HepG2 (cell line): ENCODE measurements around the gene SLC35B2. TPM values are rescaled to one million over a fixed set of nuclear protein-coding genes. Genes with fewer than 3 reads are reported as not detected.

Experiments
- ATAC-seq: fragments of 200-7000 bp; cut with Tn5 transposase; 3 replicates; pipeline ENCODE4 v1.9.1; 2020; ENCODE audit warnings: mild to moderate bottlenecking, moderate library complexity
- BruUV-seq: library from RNA; stranded (reverse); fragments of 400-500 nt; replicated peaks from 2 replicates; lab custom pipeline; 2021; lab: Mats Ljungman, UMichigan
- CTCF ChIA-PET: fragments of 300-600 bp; formaldehyde crosslinking; extraction: SDS; loops from one replicate; lab custom pipeline; 2021; ENCODE audit warnings: low total read pairs, inconsistent platforms, low intra/inter-chr PET ratio; lab: Yijun Ruan, JAX
- POLR2A ChIA-PET: fragments of 350-600 bp; sonication (Branson Sonifier 250); formaldehyde crosslinking; loops from one replicate; lab custom pipeline; 2020; ENCODE audit warnings: antibody characterized with exemption, inconsistent platforms; lab: Yijun Ruan, JAX
- DNase-seq: peaks from one replicate; pipeline ENCODE4 v3.0.0-alpha.2; 2015; ENCODE audit warnings: low spot score
- FAIRE-seq: peaks from 3 replicates; lab custom pipeline; 2011; peaks lifted over from hg19 to GRCh38; lab: Jason Lieb, UNC
- H2AFZ ChIP-seq: one replicate; pipeline ENCODE4 v1.6.1; 2011; ENCODE audit warnings: low read length, inconsistent platforms
- H3K27ac ChIP-seq: fragments of 300-600 bp; 3 replicates; pipeline ENCODE4 v1.8.0; 2011; ENCODE audit warnings: mixed run types, mild to moderate bottlenecking, mixed read lengths, low read length, inconsistent platforms; ENCODE audit not compliant: insufficient read depth; ENCODE audit errors: extremely low read length
- H3K27me3 ChIP-seq, 2 experiments: fragments of 200-600 bp in 1 of 2; 2 replicates in 1 of 2; 3 replicates in 1 of 2; pipeline versions ENCODE4 v1.6.0 to v1.8.0; 2011; ENCODE audit warnings: low read length in 2 of 2, mild to moderate bottlenecking in 2 of 2, moderate library complexity in 2 of 2, inconsistent platforms in 1 of 2; ENCODE audit not compliant: insufficient read depth in 2 of 2, control insufficient read depth in 1 of 2
- H3K36me3 ChIP-seq, 2 experiments: fragments of 200-600 bp in 1 of 2; replicated peaks in 1 of 2; 2 replicates in 1 of 2; 3 replicates in 1 of 2; pipeline versions ENCODE4 v1.5.1 to v1.8.0; 2011; ENCODE audit warnings: low read length in 2 of 2, inconsistent platforms in 1 of 2; ENCODE audit not compliant: insufficient read depth in 2 of 2, control insufficient read depth in 1 of 2
- H3K4me1 ChIP-seq: 2 replicates; pipeline ENCODE4 v1.5.1; 2012; ENCODE audit warnings: low read length, inconsistent platforms; ENCODE audit not compliant: insufficient read depth
- H3K4me2 ChIP-seq: 2 replicates; pipeline ENCODE4 v1.6.0; 2011; ENCODE audit warnings: low read depth, low read length, inconsistent platforms
- H3K4me3 ChIP-seq, 3 experiments: fragments of 200-600 bp in 1 of 3; sonication (generic), shearing (Covaris generic) in 1 of 3; replicated peaks in 1 of 3; 2 replicates each; pipeline ENCODE4 v1.5.1; 2011 to 2016; ENCODE audit warnings: low read length in 3 of 3, inconsistent platforms in 2 of 3, low read depth in 2 of 3, mild to moderate bottlenecking in 2 of 3, control low read depth in 1 of 3, mixed read lengths in 1 of 3; ENCODE audit not compliant: insufficient read depth in 1 of 3
- H3K79me2 ChIP-seq: one replicate; pipeline ENCODE4 v1.6.1; 2011; ENCODE audit warnings: low read length, inconsistent platforms; ENCODE audit not compliant: insufficient read depth
- H3K9ac ChIP-seq: 2 replicates; pipeline ENCODE4 v1.6.0; 2011; ENCODE audit warnings: mild to moderate bottlenecking, low read depth, low read length, inconsistent platforms; ENCODE audit not compliant: insufficient read depth
- H3K9me3 ChIP-seq: 2 replicates; pipeline ENCODE4 v1.5.1; 2012; ENCODE audit warnings: mild to moderate bottlenecking, low read length
- H4K20me1 ChIP-seq: 2 replicates; pipeline ENCODE4 v1.6.0; 2011; ENCODE audit warnings: inconsistent platforms, mild to moderate bottlenecking, low read length, moderate library complexity; ENCODE audit not compliant: insufficient read depth
- BCLAF1 ChIP-seq: fragments of 450-650 bp; IDR thresholded peaks from 2 replicates; pipeline ENCODE4 v1.6.1; 2017; ENCODE audit warnings: mild to moderate bottlenecking
- KDM4B ChIP-seq: sonication (generic); formaldehyde crosslinking; IDR thresholded peaks from 2 replicates; pipeline ENCODE4 v1.4.0; 2020; ENCODE audit warnings: missing genetic modification reagents
- KLF13 ChIP-seq: sonication (generic); formaldehyde crosslinking; IDR thresholded peaks from 2 replicates; pipeline ENCODE4 v1.4.0; 2020; ENCODE audit warnings: mild to moderate bottlenecking, missing genetic modification reagents
- PCBP2 ChIP-seq: fragments of 200-400 bp; formaldehyde crosslinking; optimal IDR thresholded peaks from 2 replicates; pipeline ENCODE3; 2018; ENCODE audit warnings: low read length, low read depth; ENCODE audit not compliant: poor library complexity, severe bottlenecking
- RAD51 ChIP-seq: fragments of 450-650 bp; IDR thresholded peaks from 2 replicates; pipeline ENCODE4 v1.6.1; 2016; ENCODE audit warnings: borderline replicate concordance
- RFX5 ChIP-seq: IDR thresholded peaks from 2 replicates; pipeline ENCODE4 v1.6.1; 2011; ENCODE audit warnings: low read depth, low read length, improper control_type of control experiment
- TOPORS ChIP-seq: sonication (generic); formaldehyde crosslinking; IDR thresholded peaks from 2 replicates; pipeline ENCODE4 v1.8.0; 2023; ENCODE audit warnings: mild to moderate bottlenecking, missing genetic modification reagents
- ZNF432 ChIP-seq: sonication (generic); formaldehyde crosslinking; IDR thresholded peaks from 2 replicates; pipeline ENCODE4 v1.5.0; 2020; ENCODE audit warnings: missing genetic modification reagents, mild to moderate bottlenecking, borderline replicate concordance
- ZNF451 ChIP-seq: sonication (generic); formaldehyde crosslinking; IDR thresholded peaks from 2 replicates; pipeline ENCODE4 v1.5.0; 2020; ENCODE audit warnings: mild to moderate bottlenecking, missing genetic modification reagents
- ZNF550 ChIP-seq: sonication (generic); formaldehyde crosslinking; IDR thresholded peaks from 2 replicates; pipeline ENCODE4 v1.4.0; 2020; ENCODE audit warnings: mild to moderate bottlenecking, missing genetic modification reagents, borderline replicate concordance
- ZNF674 ChIP-seq: sonication (generic); formaldehyde crosslinking; IDR thresholded peaks from 2 replicates; pipeline ENCODE4 v1.5.0; 2020; ENCODE audit warnings: low read depth, mild to moderate bottlenecking, missing genetic modification reagents
- ZNF746 ChIP-seq: sonication (generic); formaldehyde crosslinking; IDR thresholded peaks from 2 replicates; pipeline ENCODE4 v1.8.0; 2022; ENCODE audit warnings: mild to moderate bottlenecking, missing genetic modification reagents
- ZNF839 ChIP-seq: sonication (generic); formaldehyde crosslinking; IDR thresholded peaks from 2 replicates; pipeline ENCODE4 v1.4.0; 2020; ENCODE audit warnings: missing genetic modification reagents, mild to moderate bottlenecking, borderline replicate concordance
- WGBS: methylation state at CpG from one replicate; pipeline ENCODE4 v1.1.6; 2017; ENCODE audit warnings: low lambda C conversion rate; 5-methylcytosine and 5-hydroxymethylcytosine counted together
- in situ Hi-C: cut with HindIII; loops from 2 replicates; pipeline ENCODE4 v1.10.0; 2017; ENCODE audit warnings: low pct_unique_long_range_greater_than_20kb; ENCODE audit not compliant: extremely low pct_ligation_motif_present
- intact Hi-C: fragments of 100-400 bp; cut with micrococcal nuclease; formaldehyde crosslinking; loops from one replicate; pipeline ENCODE4 v1.10.0; 2022; ENCODE audit not compliant: unreplicated experiment
- polyA plus RNA-seq, 8 experiments: library from polyadenylated mRNA; depleted of rRNA in 3 of 8; stranded (reverse) in 7 of 8; unstranded in 1 of 8; fragments of >200 nt; fragmentation: Illumina TruSeq in 4 of 8; extraction: Trizol in 4 of 8; gene quantifications; 2 replicates each; pipeline versions ENCODE4 v1.2.1 to v1.2.3, GENCODE V29; 2011 to 2016; ENCODE audit warnings: low read depth in 4 of 8, missing spikeins in 1 of 8, mixed read lengths in 1 of 8; ENCODE audit not compliant: insufficient read depth in 1 of 8
- total RNA-seq, 5 experiments: library from RNA; depleted of rRNA; stranded (reverse); fragments of >200 nt; fragmentation: Illumina TruSeq; extraction: Trizol; gene quantifications; 2 replicates each; pipeline ENCODE4 v1.2.3, GENCODE V29; 2016; ENCODE audit warnings: low read depth in 1 of 5
- TF ChIP-seq, protein P1 (sequence below): sonication (generic); formaldehyde crosslinking; IDR thresholded peaks from 2 replicates; pipeline ENCODE4 v1.9.0; 2021; ENCODE audit warnings: missing genetic modification reagents, mild to moderate bottlenecking, borderline replicate concordance
- TF ChIP-seq, protein P2 (sequence below): sonication (generic); formaldehyde crosslinking; IDR thresholded peaks from 2 replicates; pipeline ENCODE4 v1.4.0; 2020; ENCODE audit warnings: missing genetic modification reagents, borderline replicate concordance

The SLC35B2 gene
- total and polyA plus RNA-seq, 2 of the 13 experiments (the other 11 are each of a cell fraction or from before 2014, with no cell fraction given): 61.1 to 148 TPM

DNA sequence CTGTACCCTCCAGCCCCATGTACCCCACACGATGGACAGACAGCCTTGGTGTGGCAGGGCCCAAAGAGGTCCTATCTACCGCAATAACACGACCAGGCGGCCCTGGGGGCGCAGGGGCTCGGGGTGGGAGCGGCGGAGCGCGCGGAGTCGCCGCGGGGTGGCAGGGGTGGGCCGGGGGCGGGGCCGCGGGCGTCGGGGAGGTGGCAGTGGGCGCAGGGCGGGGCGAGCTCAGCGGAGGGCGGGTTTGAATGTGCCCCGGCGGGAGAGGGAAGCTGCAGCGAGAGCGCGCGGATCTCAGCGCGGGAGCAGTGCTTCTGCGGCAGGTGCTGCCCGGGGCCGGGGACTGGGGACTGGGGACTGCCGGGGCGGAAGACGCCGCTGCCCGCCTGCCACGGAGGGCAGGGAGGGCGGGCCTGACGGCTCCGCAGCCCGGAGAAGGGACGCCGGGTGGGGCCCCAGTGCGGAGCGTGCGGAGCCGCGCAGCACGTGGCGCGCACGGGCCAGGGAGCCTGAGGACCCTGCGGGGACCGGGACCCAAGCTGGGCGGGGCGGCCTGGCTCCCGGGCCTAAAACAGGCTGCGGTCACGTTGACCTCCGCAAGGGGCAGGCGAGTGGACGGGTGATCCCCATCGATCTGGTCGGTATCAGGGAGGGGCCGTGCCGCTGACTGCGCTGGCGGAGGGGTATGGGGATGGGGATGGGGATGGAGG is 33.9 kb downstream of the SLC35B2 start, which contains the start of gene SLC29A1:
SLC29A1 (plus strand) TSS at position 277 of the 710 bp plus-strand sequence. CDS start 3,719 bp downstream, outside the sequence.
- ATAC-seq (peak; percentile 69), FAIRE-seq (no peak), DNase-seq (peak; percentile 74)
- H3K36me3 ChIP-seq: no peaks in the 10 kb centered on the region; a peak in 2 of 5 replicates
- H3K9ac ChIP-seq: peak within 1 kb of the TSS; percentile 66
- 0 out of 5 replicates have a peak, but pooled peaks cover 0 to 1% of the 10 kb centered on the region in 2 experiments for H3K27me3 ChIP-seq
- ChIA-PET POLR2A (interaction anchor here (0.7 to 4.4 kb wide), 13 partner anchors 10 to 126 kb away, joined by 3 to 61 read pairs (median 6); partner anchors contain the start of genes HSP90AB1 and SLC35B2), CTCF (interaction anchor here (1.1 to 3.2 kb wide), 2 partner anchors 11 to 71 kb away, joined by 3 to 18 read pairs; no protein-coding TSS in a partner anchor)
- peak within 1 kb of the TSS; percentile 54 to 76 (median 56) for H3K4me3 ChIP-seq
- intact Hi-C loops: no loop called here
- WGBS: 0% methylated on average over 24 of the region's 73 CpGs
- peaks cover 17% of the 10 kb centered on the region for H3K79me2 ChIP-seq
- H3K9me3 ChIP-seq: no peaks in the 10 kb centered on the region
- H3K4me2 ChIP-seq: peak within 1 kb of the TSS; percentile 99
- in situ Hi-C loops: loop anchor here (5.0 kb wide), 1 partner anchor 51 kb away; no protein-coding TSS in a partner anchor
- no TSS peak for BruUV-seq
- H4K20me1 ChIP-seq: no peaks in the 10 kb centered on the region
- peaks cover 80% of the 10 kb centered on the region for H3K4me1 ChIP-seq
- no peak within 1 kb of the TSS for H2AFZ ChIP-seq
- peak within 1 kb of the TSS; percentile 72 for H3K27ac ChIP-seq
- TF ChIP-seq PCBP2 (no peak), ZNF674 (no peak), RAD51 (no peak), KLF13 (CRISPR knock-in tag) (no peak), ZNF451 (CRISPR knock-in tag) (peak; percentile 89), KDM4B (CRISPR knock-in tag) (no peak), ZNF432 (no peak), RFX5 (no peak), ZNF839 (CRISPR knock-in tag) (no peak; the same call in 1 of the 2 replicates), BCLAF1 (no peak), ZNF746 (CRISPR knock-in tag) (peak; percentile 59; the same call in 1 of the 2 replicates), ZNF550 (CRISPR knock-in tag) (no peak; the same call in 1 of the 2 replicates), TOPORS (CRISPR knock-in tag) (no peak; the same call in 1 of the 2 replicates)
- TF ChIP-seq, protein P1, sequence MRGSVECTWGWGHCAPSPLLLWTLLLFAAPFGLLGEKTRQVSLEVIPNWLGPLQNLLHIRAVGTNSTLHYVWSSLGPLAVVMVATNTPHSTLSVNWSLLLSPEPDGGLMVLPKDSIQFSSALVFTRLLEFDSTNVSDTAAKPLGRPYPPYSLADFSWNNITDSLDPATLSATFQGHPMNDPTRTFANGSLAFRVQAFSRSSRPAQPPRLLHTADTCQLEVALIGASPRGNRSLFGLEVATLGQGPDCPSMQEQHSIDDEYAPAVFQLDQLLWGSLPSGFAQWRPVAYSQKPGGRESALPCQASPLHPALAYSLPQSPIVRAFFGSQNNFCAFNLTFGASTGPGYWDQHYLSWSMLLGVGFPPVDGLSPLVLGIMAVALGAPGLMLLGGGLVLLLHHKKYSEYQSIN (CRISPR knock-in tag): no peak
- TF ChIP-seq, protein P2, sequence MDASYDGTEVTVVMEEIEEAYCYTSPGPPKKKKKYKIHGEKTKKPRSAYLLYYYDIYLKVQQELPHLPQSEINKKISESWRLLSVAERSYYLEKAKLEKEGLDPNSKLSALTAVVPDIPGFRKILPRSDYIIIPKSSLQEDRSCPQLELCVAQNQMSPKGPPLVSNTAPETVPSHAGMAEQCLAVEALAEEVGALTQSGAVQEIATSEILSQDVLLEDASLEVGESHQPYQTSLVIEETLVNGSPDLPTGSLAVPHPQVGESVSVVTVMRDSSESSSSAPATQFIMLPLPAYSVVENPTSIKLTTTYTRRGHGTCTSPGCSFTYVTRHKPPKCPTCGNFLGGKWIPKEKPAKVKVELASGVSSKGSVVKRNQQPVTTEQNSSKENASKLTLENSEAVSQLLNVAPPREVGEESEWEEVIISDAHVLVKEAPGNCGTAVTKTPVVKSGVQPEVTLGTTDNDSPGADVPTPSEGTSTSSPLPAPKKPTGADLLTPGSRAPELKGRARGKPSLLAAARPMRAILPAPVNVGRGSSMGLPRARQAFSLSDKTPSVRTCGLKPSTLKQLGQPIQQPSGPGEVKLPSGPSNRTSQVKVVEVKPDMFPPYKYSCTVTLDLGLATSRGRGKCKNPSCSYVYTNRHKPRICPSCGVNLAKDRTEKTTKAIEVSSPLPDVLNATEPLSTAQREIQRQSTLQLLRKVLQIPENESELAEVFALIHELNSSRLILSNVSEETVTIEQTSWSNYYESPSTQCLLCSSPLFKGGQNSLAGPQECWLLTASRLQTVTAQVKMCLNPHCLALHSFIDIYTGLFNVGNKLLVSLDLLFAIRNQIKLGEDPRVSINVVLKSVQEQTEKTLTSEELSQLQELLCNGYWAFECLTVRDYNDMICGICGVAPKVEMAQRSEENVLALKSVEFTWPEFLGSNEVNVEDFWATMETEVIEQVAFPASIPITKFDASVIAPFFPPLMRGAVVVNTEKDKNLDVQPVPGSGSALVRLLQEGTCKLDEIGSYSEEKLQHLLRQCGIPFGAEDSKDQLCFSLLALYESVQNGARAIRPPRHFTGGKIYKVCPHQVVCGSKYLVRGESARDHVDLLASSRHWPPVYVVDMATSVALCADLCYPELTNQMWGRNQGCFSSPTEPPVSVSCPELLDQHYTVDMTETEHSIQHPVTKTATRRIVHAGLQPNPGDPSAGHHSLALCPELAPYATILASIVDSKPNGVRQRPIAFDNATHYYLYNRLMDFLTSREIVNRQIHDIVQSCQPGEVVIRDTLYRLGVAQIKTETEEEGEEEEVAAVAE (CRISPR knock-in tag): no peak
